SK-N-MC (cell line): Measurements from ENCODE around the gene DNAJC25.
A peak's percentile ranks its signal among the peaks of the same experiment; 100 is the strongest.
"Not testable (repeated sequence)": the region's sequence is repeated elsewhere in the genome, so short reads cannot be mapped to it uniquely, and the experiment has no call there.

Experiments
- DNase-seq: peaks from one replicate; pipeline ENCODE4 v3.0.0-alpha.2; 2011; ENCODE audit warnings: low read depth, low spot score
- H3K27ac ChIP-seq: fragments of 200-600 bp; sonication (generic); 2 replicates; pipeline ENCODE4 v1.5.1; 2016; ENCODE audit warnings: mixed run types
- H3K36me3 ChIP-seq: fragments of 200-600 bp; sonication (generic); 2 replicates; pipeline ENCODE4 v1.6.1; 2017; ENCODE audit warnings: antibody characterized with exemption, low read length, mixed read lengths; ENCODE audit not compliant: insufficient read depth
- H3K4me3 ChIP-seq: fragments of 200-600 bp; sonication (generic); 2 replicates; pipeline ENCODE4 v1.5.1; 2016
- H3K9ac ChIP-seq: fragments of 200-600 bp; sonication (generic); 2 replicates; pipeline ENCODE4 v1.8.0; 2017; ENCODE audit warnings: mixed run types, mixed read lengths; ENCODE audit not compliant: insufficient read length
- H3K9me3 ChIP-seq: fragments of 200-600 bp; sonication (generic); 2 replicates; pipeline ENCODE4 v1.6.1; 2017; ENCODE audit warnings: low read depth, mild to moderate bottlenecking, antibody characterized with exemption, low read length, moderate library complexity, mixed read lengths
- EZH2 ChIP-seq: fragments of 200-600 bp; sonication (generic); IDR thresholded peaks from one replicate; pipeline ENCODE4 v1.6.1; 2017; ENCODE audit warnings: antibody characterized with exemption
- FOXP2 ChIP-seq: optimal IDR thresholded peaks from 2 replicates; pipeline ENCODE3; 2011; ENCODE audit warnings: mild to moderate bottlenecking, moderate library complexity; ENCODE audit not compliant: insufficient read depth; ENCODE audit errors: extremely low read length, control extremely low read depth
- POLR2AphosphoS5 ChIP-seq: IDR thresholded peaks from 2 replicates; pipeline ENCODE4 v1.6.1; 2012; ENCODE audit warnings: mild to moderate bottlenecking, low read depth, low read length, borderline replicate concordance

The DNAJC25 gene

GRCh38 chr9:111658943-111659342 is 27.8 kb downstream of the DNAJC25 start:
- Histone ChIP-seq H3K4me3 (no peak overlapping the region), H3K36me3 (peaks cover 12% of the 10 kb centered on the region), H3K9ac (no peak overlapping the region), H3K27ac (no peak overlapping the region), H3K9me3 (no peaks in the 10 kb centered on the region)
- no peak for DNase-seq
- no peak for TF ChIP-seq EZH2
- TF ChIP-seq POLR2AphosphoS5, result no peak
- no peak for TF ChIP-seq FOXP2

GRCh38 chr9:111659691-111660090 is 28.6 kb downstream of the DNAJC25 start:
- peaks cover 8% of the 10 kb centered on the region for H3K36me3 ChIP-seq
- H3K9me3 ChIP-seq, result no peaks in the 10 kb centered on the region
- no peak overlapping the region for H3K4me3 ChIP-seq
- TF ChIP-seq EZH2, result no peak
- no peak for TF ChIP-seq FOXP2
- TF ChIP-seq POLR2AphosphoS5, result no peak
- no peak for DNase-seq
- H3K9ac ChIP-seq, result no peak overlapping the region
- no peak overlapping the region for H3K27ac ChIP-seq

DNA sequence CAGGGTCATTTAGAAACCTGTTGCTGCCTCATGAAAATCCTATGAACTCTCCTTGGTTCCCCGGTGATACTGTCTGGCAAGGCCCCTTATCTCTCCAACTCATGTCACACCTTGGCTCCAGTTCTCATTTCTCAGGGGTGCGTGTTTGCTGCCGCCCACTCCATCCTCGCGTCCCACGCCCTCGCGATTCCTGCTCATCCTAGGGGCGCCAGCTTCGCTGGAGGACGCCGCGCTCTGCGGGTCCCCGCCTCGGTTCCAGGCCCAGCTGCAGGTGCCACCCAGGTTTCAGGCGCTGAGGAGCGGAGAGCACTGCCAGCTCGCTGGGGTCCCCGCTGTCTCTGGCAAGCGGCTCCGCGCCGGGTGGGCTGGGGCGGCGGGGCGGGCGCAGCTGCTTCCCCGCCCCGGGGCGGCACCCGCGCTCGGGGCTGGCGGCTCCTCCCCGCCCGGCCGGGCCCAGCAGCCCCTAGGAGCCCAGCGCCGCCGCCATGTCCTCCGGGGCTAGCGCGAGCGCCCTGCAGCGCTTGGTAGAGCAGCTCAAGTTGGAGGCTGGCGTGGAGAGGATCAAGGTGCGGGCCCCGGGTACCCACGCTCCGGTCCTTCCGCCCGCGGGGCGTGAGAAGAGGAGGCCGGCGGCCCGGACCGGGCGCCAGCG is 30.1 kb downstream of the DNAJC25 start, which contains the start of gene GNG10:
Gene GNG10 (plus strand): TSS at position 456 of the 652 bp plus-strand sequence. CDS start 30 bp downstream, at position 486.
- Histone ChIP-seq H3K4me3 (peak within 1 kb of the TSS; percentile 89), H3K27ac (no peak within 1 kb of the TSS), H3K9me3 (no peaks in the 10 kb centered on the region), H3K36me3 (no peaks in the 10 kb centered on the region; the same call in 1 of the 2 replicates), H3K9ac (peak within 1 kb of the TSS; percentile 77)
- DNase-seq, result no peak
- no peak for TF ChIP-seq EZH2
- TF ChIP-seq POLR2AphosphoS5, result peak; percentile 62; the same call in 1 of the 2 replicates

- Histone ChIP-seq H3K4me3 (peak overlapping the region; percentile 89), H3K9me3 (no peaks in the 10 kb centered on the region), H3K27ac (no peak overlapping the region), H3K9ac (peak overlapping the region; percentile 77), H3K36me3 (peaks cover 5% of the 10 kb centered on the region; the same call in 1 of the 2 replicates)
- no peak for DNase-seq
- TF ChIP-seq POLR2AphosphoS5 (no peak), EZH2 (no peak), FOXP2 (no peak)
Measured at GRCh38 chr9:111661802-111662521, 30.8 kb downstream of the DNAJC25 start.

DNA sequence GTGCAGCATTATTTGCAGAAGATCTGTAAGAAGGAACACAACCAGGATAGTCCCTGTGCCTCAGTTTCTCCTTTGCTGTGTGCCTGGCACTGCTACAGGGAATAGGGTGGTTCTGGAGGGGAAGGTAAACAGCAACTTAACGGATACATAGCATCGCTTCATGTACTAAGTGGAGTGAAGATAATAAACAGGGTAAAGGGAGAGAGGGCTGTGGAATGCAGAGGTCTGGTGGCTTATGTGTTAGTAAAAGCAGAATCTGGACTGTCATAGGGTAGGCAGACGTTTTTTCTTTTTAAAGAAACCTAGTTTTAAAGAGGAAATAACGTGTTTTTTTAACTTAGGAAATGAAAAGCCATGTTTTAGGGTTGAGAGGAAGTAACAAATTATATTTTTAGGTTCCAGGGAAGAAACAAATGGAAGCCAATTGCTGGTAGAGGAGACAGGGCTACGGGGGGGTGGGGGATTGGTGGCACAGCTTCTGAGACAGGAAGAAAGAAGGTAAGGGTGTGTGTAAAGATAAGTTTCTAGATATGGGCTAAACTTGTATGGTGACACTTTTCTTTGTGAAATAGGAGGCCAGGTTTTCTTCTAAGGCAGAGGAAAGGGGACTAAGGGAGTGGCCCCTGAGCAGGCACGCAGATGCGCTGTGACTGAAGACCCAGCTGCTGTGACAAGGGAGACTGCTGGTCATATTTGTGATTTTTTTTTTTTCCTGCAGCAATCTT is 31.6 kb downstream of the DNAJC25 start:
- Histone ChIP-seq H3K9me3 (no peaks in the 10 kb centered on the region), H3K36me3 (peaks cover 10% of the 10 kb centered on the region; the same call in 1 of the 2 replicates), H3K9ac (peak overlapping the region; percentile 77), H3K27ac (no peak overlapping the region), H3K4me3 (peak overlapping the region; percentile 89)
- TF ChIP-seq EZH2, result no peak
- TF ChIP-seq FOXP2, result no peak
- no peak for TF ChIP-seq POLR2AphosphoS5
- no peak for DNase-seq

DNA sequence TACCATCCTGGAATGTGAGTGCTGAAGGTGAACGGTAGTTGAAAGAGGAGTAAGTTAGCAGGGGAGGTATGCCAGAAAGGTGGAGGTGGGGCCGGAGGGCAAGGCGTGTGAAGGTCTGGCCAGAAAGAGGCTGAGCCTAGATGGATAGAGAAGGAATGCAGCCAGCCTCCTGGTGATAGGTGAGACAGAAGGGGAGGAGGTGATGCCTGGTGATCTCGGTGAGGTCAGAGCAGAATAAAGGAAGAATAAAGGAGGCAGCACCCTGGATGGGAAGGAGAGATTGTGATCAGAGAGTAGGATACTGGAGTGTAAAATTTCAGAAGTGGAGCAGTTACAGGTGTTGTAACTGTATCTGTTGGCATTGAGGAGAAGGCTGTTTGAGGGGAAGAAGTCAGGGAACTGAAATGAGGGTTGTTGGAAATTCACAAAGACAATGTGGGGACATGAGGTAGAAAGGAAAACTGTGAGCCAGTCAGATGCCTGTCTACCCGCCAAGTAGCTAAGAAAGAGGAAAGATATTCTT is 32.2 kb downstream of the DNAJC25 start:
- H3K9ac ChIP-seq, result no peak overlapping the region
- DNase-seq, result no peak
- H3K4me3 ChIP-seq, result no peak overlapping the region
- no peak for TF ChIP-seq POLR2AphosphoS5
- TF ChIP-seq FOXP2, result no peak
- no peaks in the 10 kb centered on the region for H3K9me3 ChIP-seq
- peaks cover 10% of the 10 kb centered on the region; the same call in 1 of the 2 replicates for H3K36me3 ChIP-seq
- H3K27ac ChIP-seq, result no peak overlapping the region

DNA sequence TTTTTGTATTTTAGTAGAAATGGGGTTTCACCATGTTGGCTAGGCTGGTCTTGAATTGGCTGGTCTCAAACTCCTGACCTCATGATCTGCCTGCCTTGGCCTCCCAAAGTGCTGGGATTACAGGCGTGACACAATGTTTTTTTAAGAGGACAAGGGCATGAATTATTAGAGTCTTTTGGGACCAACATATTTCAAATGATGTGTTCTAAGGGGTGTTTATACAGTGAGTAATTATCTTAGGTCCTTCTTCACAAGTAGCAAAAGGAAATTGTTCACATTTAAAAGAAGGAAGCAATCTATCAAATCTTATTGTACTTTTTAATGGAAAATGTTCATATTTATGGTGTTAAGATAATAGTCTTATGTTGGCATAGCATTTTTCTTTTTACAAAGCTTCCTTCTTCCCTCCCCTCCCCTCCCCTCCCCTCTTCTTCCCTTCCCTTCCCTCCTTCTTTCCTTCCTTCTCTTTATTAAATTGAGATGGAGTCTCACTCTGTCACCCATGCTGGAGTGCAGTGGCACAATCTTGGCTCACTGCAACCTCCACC is 37.0 kb downstream of the DNAJC25 start:
- H3K9me3 ChIP-seq, result no peaks in the 10 kb centered on the region
- peaks cover 19% of the 10 kb centered on the region; the same call in 1 of the 2 replicates for H3K36me3 ChIP-seq
- H3K4me3 ChIP-seq, result no peak overlapping the region
- no peak overlapping the region for H3K9ac ChIP-seq
- TF ChIP-seq POLR2AphosphoS5 (no peak), FOXP2 (no peak), EZH2 (no peak)
- H3K27ac ChIP-seq, result no peak overlapping the region
- DNase-seq, result no peak

DNA sequence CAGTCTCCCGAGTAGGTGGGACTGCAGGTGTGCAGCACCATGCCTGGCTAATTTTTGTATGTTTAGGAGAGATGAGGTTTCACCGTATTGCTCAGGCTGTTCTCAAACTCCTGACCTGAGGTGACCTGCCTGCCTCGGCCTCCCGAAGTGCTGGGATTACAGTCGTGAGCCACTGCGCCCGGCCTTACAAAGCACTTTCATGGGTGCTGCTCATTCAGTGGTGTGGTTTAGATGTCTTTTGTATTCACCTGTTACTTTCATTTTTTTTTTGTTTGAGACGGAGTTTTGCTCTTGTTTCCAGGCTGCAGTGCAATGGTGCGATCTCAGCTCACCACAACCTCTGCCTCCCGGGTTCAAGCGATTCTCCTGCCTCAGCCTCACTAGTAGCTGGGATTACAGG is 37.5 kb downstream of the DNAJC25 start:
- not testable (repeated sequence) for H3K9me3 ChIP-seq, H3K4me3 ChIP-seq, H3K27ac ChIP-seq, H3K9ac ChIP-seq, DNase-seq
- H3K36me3 ChIP-seq, result peaks cover 19% of the 10 kb centered on the region; the same call in 1 of the 2 replicates
